Suprapubic skin (tissue), 4 donors: ENCODE data around the gene PRORP. TPM values are rescaled to one million over a fixed set of nuclear protein-coding genes. Genes with fewer than 3 reads are reported as not detected.
"Not testable (repeated sequence)": the region's sequence is repeated elsewhere in the genome, so short reads cannot be mapped to it uniquely, and the experiment has no call there.

Source experiments
- DNase-seq, 2 donors: peaks; one replicate each; pipeline ENCODE4 v3.0.0-alpha.2; 2019; ENCODE audit warnings: low spot score in 2 of 2
- H3K27ac ChIP-seq: fragments of 200-600 bp; sonication (generic); one replicate; pipeline ENCODE4 v1.5.1; 2019
- H3K27me3 ChIP-seq: fragments of 200-600 bp; sonication (generic); one replicate; pipeline ENCODE4 v1.5.1; 2019
- H3K36me3 ChIP-seq: fragments of 200-600 bp; sonication (generic); one replicate; pipeline ENCODE4 v1.5.1; 2019
- H3K4me1 ChIP-seq: fragments of 200-600 bp; sonication (generic); one replicate; pipeline ENCODE4 v1.5.1; 2019
- H3K4me3 ChIP-seq: fragments of 200-600 bp; sonication (generic); one replicate; pipeline ENCODE4 v1.5.1; 2019; ENCODE audit warnings: mild to moderate bottlenecking
- H3K9me3 ChIP-seq: fragments of 200-600 bp; sonication (generic); one replicate; pipeline ENCODE4 v1.5.1; 2019
- CTCF ChIP-seq, 2 donors: fragments of 200-600 bp in 1 of 2; fragments of 450-650 bp in 1 of 2; sonication (generic) in 1 of 2; IDR thresholded peaks; one replicate each; pipeline ENCODE4 v1.5.1; 2016 to 2019; ENCODE audit warnings: antibody characterized with exemption in 2 of 2, mild to moderate bottlenecking in 1 of 2, moderate library complexity in 1 of 2
- EP300 ChIP-seq: sonication (generic); formaldehyde crosslinking; IDR thresholded peaks from one replicate; pipeline ENCODE4 v1.6.1; 2017; ENCODE audit warnings: antibody characterized with exemption
- POLR2A ChIP-seq, 2 donors: fragments of 450-650 bp; IDR thresholded peaks; one replicate each; pipeline ENCODE4 v1.6.1; 2017; ENCODE audit warnings: antibody characterized with exemption in 2 of 2, mild to moderate bottlenecking in 2 of 2, moderate library complexity in 2 of 2
- POLR2AphosphoS5 ChIP-seq, 3 donors: sonication (generic); formaldehyde crosslinking; IDR thresholded peaks; one replicate each; pipeline ENCODE4 v1.6.1; 2017; ENCODE audit warnings: antibody characterized with exemption in 3 of 3
- whole genome bisulfite sequencing: methylation state at CpG from one replicate; pipeline ENCODE4 v1.1.5; 2018; 5-methylcytosine and 5-hydroxymethylcytosine counted together
- total RNA-seq, 4 donors: library from RNA; depleted of rRNA; stranded (reverse); fragments of >200 nt; gene quantifications; one replicate each; pipeline ENCODE4 v1.1.0, GENCODE V29; 2016

The PRORP gene
- total RNA-seq, 4 donors from 2014 or later, result 31.6 to 45.2 (median 40.9) TPM

GRCh38 chr14:35149239-35149638, 26.9 kb downstream of the PRORP start:
- Histone ChIP-seq H3K27me3 (no peaks in the 10 kb centered on the region), H3K9me3 (no peaks in the 10 kb centered on the region), H3K4me1 (no peaks in the 10 kb centered on the region), H3K36me3 (no peaks in the 10 kb centered on the region), H3K4me3 (no peak overlapping the region), H3K27ac (no peak overlapping the region)
- DNase-seq, result no peak
- no peak for TF ChIP-seq CTCF (IDR thresholded peaks at IDR 0.05)
- no peak for TF ChIP-seq EP300
- no peak for TF ChIP-seq POLR2A (IDR thresholded peaks at IDR 0.05)
- TF ChIP-seq POLR2AphosphoS5 (IDR thresholded peaks at IDR 0.05), result no peak
- 97% methylated on average over 4 of the region's 4 CpGs for whole genome bisulfite sequencing

GRCh38 chr14:35152531-35152930, 30.2 kb downstream of the PRORP start:
- not testable (repeated sequence) for H3K27ac ChIP-seq, DNase-seq, H3K27me3 ChIP-seq, H3K9me3 ChIP-seq, H3K36me3 ChIP-seq, H3K4me3 ChIP-seq
- peaks cover 12% of the 10 kb centered on the region for H3K4me1 ChIP-seq
- WGBS, result 97% methylated on average over 7 of the region's 35 CpGs

- no peak overlapping the region for H3K4me3 ChIP-seq
- DNase-seq, result no peak
- TF ChIP-seq EP300 (no peak), POLR2AphosphoS5 (IDR thresholded peaks at IDR 0.05) (no peak), POLR2A (IDR thresholded peaks at IDR 0.05) (no peak), CTCF (IDR thresholded peaks at IDR 0.05) (no peak)
- H3K9me3 ChIP-seq, result no peaks in the 10 kb centered on the region
- H3K27me3 ChIP-seq, result no peaks in the 10 kb centered on the region
- WGBS, result 72% methylated on average over 2 of the region's 2 CpGs
- H3K4me1 ChIP-seq, result peaks cover 12% of the 10 kb centered on the region
- H3K36me3 ChIP-seq, result no peaks in the 10 kb centered on the region
- no peak overlapping the region for H3K27ac ChIP-seq
Observed at GRCh38 chr14:35154016-35154415, 31.7 kb downstream of the PRORP start.

GRCh38 chr14:35155962-35156361, 33.6 kb downstream of the PRORP start:
- WGBS, result 18% methylated on average over 1 of the region's 1 CpG
- no peak for DNase-seq

GRCh38 chr14:35158491-35158890, 36.1 kb downstream of the PRORP start:
- TF ChIP-seq CTCF (IDR thresholded peaks at IDR 0.05) (no peak), POLR2AphosphoS5 (IDR thresholded peaks at IDR 0.05) (no peak), POLR2A (IDR thresholded peaks at IDR 0.05) (no peak), EP300 (no peak)

More at GRCh38 chr14:35155962-35156361, 33.6 kb downstream of the PRORP start:
- no peak overlapping the region for H3K27ac ChIP-seq
- no peak overlapping the region for H3K4me3 ChIP-seq
- no peaks in the 10 kb centered on the region for H3K36me3 ChIP-seq
- H3K27me3 ChIP-seq, result no peaks in the 10 kb centered on the region
- H3K4me1 ChIP-seq, result peaks cover 12% of the 10 kb centered on the region
- TF ChIP-seq POLR2AphosphoS5 (IDR thresholded peaks at IDR 0.05), result no peak
- no peak for TF ChIP-seq CTCF (IDR thresholded peaks at IDR 0.05)
- TF ChIP-seq POLR2A (IDR thresholded peaks at IDR 0.05), result no peak
- TF ChIP-seq EP300, result no peak
- H3K9me3 ChIP-seq, result no peaks in the 10 kb centered on the region

More at GRCh38 chr14:35158491-35158890, 36.1 kb downstream of the PRORP start:
- Histone ChIP-seq H3K4me1 (peaks cover 12% of the 10 kb centered on the region), H3K36me3 (no peaks in the 10 kb centered on the region), H3K27ac (no peak overlapping the region), H3K4me3 (no peak overlapping the region), H3K9me3 (no peaks in the 10 kb centered on the region), H3K27me3 (no peaks in the 10 kb centered on the region)
- 63% methylated on average over 2 of the region's 2 CpGs for WGBS
- no peak for DNase-seq
